HG02588 (cell line): ENCODE results near the gene SLC25A30.
"Not testable (repeated sequence)": the region's sequence is repeated elsewhere in the genome, so short reads cannot be mapped to it uniquely, and the experiment has no call there.

Experiments
- ATAC-seq: cut with Tn5 transposase; IDR thresholded peaks from one replicate; pipeline ENCODE4 v1.9.1; 2021; ENCODE audit warnings: mild to moderate bottlenecking, moderate library complexity; ENCODE audit not compliant: unreplicated experiment

Gene SLC25A30

DNA sequence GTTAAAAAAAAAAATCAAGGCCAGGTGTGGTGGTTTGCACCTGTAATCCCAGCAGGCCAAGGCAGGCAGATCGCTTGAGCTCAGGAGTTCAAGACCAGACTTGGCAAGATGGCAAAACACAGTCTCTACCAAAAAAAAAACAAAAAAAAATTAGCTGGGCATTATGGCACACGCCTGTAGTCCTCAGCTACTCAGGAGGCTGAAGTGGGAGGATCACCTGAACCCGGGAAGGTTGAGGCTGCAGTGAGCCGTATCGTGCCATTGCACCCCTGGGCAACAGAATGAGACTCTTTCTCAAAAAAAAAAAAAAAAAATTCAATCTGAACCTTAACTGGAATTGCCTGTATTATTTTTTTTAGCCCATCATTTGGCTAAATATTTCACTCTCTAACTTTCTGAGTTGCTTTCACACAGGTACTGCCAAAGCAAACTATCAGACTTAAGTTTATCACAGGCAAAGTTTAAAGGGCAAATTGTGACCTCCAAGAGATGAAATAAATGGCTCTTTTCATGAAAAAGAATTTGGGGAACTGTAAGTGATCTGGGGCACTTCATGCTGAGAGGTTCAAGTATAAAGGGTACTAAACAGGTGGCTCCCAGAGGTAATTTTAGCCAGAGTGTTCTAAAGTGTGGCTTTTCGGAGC is 14.7 kb upstream of the SLC25A30 start:
- no peak for ATAC-seq

DNA sequence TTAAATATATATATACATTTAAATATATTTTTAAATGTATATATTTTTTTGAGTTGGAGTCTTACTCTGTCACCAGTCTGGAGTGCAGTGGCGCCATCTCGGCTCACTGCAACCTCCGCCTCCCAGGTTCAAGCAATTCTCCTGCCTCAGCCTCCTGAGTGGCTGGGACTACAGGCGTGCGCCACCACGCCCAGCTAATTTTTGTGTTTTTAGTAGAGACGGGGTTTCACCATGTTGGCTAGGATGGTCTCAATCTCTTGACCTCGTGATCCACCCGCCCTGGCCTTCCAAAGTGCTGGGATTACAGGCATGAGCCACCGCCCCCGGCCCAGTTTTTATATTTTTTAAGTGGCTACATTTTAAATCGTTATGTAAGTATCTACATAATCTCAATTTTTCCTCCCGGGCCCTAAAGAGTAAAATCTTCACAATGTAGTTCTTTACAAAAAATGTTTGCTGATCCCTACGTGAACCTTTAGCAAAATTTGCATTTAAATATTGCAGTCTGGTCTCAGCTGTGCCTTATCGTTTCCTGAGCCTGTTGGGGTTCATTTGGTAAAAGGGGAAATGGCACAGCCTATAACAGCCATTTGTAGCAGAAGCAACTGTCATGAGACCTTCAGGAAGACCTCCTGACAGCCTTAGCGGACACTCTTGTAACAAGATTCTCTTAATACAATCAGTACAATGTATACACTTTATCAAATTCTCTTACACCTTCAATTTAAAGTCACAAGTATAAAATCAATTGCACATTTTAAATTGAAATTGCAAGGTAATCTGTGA is 8.1 kb upstream of the SLC25A30 start:
- ATAC-seq: not testable (repeated sequence)

DNA sequence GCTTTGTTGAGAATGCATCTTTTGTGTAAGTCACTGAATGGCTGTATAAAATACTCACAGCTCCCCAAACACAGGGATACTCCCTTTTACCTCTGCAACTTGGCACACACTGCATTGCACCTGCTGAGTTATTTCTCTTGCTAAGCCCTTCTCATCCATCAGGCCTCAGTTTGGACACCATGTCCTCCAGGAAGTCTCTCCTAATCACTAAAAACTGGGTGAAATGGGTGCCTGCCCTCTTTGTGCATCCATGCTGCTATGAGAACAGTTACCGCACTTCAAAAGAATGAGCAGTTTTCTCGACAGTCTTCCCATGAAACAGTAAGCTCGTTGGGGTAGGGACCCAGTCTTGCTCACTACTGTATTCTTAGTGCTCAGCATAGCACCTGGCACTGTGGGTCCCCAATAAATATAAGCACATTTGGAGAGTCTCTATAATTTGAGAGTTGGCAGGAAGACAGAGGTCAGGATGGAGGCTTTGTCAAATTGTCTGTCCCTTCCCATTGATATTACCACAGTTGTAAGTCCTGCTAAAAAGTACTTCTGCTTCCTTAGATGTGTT is 4.6 kb upstream of the SLC25A30 start:
- no peak for ATAC-seq

- ATAC-seq: no peak
Observed at GRCh38 chr13:45419945-45420344, 1.8 kb upstream of the SLC25A30 start.

- not testable (repeated sequence) for ATAC-seq
Observed at GRCh38 chr13:45419389-45419788, 1.2 kb upstream of the SLC25A30 start.

- ATAC-seq: no peak
Observed at GRCh38 chr13:45416516-45417128, 1.6 kb downstream of the SLC25A30 start.

DNA sequence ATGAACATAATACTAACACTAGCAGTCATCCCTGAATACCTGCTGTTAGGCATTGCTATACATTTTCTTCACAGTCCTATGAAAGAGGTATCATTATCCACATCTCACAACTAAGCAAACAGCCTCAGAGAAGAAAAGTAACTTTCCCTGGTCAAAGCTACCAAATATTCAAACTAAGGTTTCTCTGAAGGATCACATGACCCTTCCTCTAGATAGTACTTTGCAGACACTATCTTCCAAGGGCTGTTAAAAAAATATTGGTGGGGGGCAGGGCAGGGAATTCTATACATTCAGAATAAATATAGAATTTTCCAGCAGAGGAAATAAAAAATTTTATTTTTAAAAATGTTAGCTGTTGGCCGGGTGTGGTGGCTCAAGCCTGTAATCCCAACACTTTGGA is 3.1 kb downstream of the SLC25A30 start:
- ATAC-seq: no peak

DNA sequence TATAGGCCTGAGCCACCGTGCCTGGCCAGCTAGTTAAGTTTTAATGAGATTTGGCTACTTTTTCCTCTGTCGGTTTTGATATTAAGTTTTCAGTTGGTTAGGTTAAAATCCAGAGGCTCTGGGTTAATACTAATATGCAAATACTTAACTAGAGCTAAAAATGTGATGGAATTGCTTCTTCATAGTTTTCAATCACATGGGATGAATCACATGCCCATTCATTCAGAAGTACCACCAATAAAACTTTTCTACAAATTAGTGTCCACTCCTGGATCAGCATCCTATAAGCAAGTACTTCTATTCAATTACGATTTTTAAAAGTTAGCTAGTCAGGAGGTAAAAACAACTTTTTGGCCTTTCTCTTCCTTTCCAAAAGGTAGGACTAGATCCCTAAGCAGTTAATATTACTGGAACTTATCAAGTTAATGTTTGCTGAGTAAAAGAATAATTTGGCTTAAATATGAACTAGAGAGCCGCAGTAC is 4.3 kb downstream of the SLC25A30 start:
- no peak for ATAC-seq

GRCh38 chr13:45412274-45413049 is 5.7 kb downstream of the SLC25A30 start:
- no peak for ATAC-seq

GRCh38 chr13:45411631-45412030 is 6.5 kb downstream of the SLC25A30 start:
- ATAC-seq: no peak

GRCh38 chr13:45411221-45411620 is 7.0 kb downstream of the SLC25A30 start:
- no peak for ATAC-seq

DNA sequence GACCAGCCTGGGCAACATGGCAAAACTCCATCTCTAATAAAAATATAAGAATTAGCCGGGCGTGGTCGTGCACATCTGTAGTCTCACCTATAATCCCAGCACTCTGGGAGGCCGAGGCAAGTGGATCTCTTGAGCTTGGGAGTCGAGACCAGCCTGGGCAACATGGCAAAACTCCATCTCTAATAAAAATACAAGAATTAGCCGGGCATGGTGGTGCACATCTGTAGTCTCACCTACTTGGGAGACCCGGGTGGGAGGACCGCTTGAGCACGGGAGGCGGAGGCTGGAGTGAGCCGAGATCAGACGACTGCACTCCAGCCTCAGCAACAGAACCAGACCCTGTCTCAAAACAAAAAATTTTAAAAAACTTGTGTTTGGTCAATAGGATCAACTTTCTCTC is 7.7 kb downstream of the SLC25A30 start:
- ATAC-seq: no peak

DNA sequence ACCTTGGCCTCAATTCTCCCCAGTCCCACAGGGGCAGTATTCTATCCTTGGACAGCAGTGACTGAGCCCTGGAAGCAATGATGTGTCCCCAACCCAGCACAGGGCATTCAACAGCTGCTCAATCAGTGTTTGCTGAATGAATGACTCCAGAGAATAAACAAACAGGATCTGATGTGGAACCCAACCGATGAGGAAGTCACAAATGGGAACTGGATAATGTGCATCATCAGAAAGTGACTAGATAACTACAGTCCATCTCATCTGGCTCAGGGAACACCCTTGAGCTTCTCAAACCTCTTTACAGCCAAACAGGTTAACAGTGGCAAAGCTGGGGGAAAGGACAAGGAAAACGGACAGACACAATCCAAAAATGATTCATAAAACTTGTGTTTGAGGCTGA is 8.2 kb downstream of the SLC25A30 start:
- no peak for ATAC-seq

DNA sequence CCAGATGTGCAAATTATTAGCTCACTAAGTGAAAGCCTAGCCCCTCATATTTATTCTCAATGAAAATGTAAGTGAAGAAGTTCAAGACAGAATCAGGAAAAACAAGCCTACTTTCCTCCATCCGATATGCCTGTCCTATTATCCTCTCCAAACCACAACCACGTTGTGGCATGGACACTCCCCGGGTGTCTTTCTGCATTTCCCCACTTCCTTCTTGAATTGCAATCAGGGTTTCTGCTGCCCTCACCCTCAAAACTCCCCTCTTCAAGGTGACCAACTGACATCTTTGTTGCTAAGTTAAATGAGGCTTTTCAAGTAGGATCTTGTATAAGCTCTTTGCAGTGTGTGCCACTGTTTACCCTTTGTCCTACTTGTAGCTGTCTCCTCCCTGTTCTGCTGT is 11.8 kb downstream of the SLC25A30 start:
- no peak for ATAC-seq

DNA sequence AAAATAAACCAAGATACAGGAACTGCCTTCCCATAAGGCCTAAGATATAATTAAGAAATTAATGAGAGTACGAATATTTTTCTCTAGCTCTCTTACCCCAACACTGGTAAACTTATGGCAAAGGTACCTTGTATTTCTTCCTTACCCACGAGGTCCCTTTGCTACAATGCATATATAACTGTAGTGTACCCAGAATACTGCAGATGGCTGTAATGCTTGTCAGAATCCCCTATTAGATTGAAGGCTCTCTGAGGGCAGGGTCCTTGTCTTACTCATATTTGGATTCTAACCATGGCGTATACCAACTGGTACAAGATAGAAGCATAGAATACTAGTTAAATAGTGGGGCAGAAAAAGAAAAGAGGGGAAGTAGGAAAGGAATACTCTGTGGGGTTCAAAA is 15.1 kb downstream of the SLC25A30 start:
- ATAC-seq: no peak

GRCh38 chr13:45402641-45403040 is 15.5 kb downstream of the SLC25A30 start:
- no peak for ATAC-seq

DNA sequence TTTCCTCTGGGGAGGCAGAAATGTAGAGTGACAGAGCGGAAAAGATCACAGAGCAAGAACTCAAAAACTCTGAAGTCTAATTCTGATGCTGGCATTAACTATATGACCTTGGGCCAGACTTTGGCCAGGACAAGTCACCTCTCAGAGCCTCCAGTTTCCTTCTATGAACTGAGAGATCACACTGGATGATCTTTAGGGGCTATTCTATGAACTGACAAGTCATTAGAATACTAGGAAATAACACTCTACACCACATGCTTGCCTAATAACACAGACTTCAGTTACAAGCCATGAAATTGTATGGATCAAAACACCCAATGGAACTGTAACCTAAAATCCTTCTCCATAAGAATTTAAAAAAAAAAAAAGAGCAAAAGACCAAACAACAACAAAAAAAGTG is 16.9 kb downstream of the SLC25A30 start:
- ATAC-seq: no peak

- no peak for ATAC-seq
Observed at GRCh38 chr13:45398877-45399276, 19.3 kb downstream of the SLC25A30 start.

- no peak for ATAC-seq
Observed at GRCh38 chr13:45396533-45397095, 21.6 kb downstream of the SLC25A30 start.

DNA sequence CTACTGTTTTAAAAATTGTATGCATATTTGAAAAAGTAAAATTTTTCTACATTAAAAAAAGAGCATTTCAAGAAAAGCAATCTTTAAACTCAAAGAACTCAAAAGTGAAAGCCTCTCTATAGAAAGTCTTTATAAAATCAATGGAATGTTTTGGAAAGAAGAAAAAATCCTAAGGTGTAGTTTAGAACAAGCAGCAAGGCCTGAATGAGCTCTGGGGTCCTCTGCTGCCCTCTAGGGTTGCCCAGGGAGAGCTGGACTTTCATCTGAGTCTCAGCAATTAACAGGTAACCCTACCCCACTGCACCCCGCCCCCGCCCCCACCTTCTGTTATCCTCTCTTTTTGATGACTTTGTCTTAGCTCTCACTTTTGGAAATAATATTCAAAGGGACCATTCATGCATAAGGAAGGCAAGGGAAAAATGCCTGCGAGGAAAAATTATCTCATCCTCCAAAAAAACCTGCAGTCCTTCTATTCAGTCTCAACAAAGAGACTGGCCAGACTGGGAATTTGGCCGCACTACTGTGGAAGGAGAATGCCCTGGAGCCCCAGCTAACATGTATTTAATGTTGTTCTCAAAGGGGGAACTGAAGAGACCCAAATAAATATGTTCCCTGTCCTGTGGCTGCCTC is 24.1 kb downstream of the SLC25A30 start:
- ATAC-seq: no peak
